ENCODE results near the gene UPF2.

- TF ChIP-seq CTCF (IDR thresholded peaks at IDR 0.05) (no peak), POLR2A (IDR thresholded peaks at IDR 0.05) (no peak)
Measured at GRCh38 chr10:11982253-11982652, 60.4 kb downstream of the UPF2 start.

Data from thyroid gland (tissue), 4 donors.